ENCODE data around the gene EVL. TPM values are rescaled to one million over a fixed set of nuclear protein-coding genes. Genes with fewer than 3 reads are reported as not detected.

The EVL gene
- total RNA-seq, 2 experiments from 2014 or later, result 225 to 236 TPM

DNA sequence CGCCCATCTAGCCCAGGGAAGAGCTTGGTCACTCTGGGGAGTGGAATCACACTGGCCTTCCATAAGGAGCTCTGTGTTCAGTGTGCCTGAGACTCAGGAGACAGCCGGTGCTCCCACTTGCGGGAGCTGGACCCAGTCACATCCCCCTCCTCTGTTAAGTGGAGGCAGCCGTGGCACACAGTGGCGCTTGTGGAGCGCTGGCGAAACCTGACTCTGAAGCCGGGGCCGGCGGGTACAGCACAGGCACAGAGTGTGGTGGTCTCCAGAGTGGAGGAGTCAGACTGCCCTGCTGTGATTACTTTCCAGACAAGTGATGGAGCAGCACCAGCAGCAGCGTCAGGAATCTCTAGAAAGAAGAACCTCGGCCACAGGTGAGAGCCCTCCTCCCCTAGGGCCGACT is 61.2 kb downstream of the EVL start:
- H3K27ac Mint-ChIP-seq, result no peak overlapping the region
- peaks cover 19% of the 10 kb centered on the region for H3K36me3 Mint-ChIP-seq
- H3K27me3 Mint-ChIP-seq, result no peaks in the 10 kb centered on the region
- H3K9me3 Mint-ChIP-seq, result no peaks in the 10 kb centered on the region
- no peak for DNase-seq
- peaks cover 6% of the 10 kb centered on the region for H3K4me1 Mint-ChIP-seq
- H3K4me3 Mint-ChIP-seq, result no peak overlapping the region

DNA sequence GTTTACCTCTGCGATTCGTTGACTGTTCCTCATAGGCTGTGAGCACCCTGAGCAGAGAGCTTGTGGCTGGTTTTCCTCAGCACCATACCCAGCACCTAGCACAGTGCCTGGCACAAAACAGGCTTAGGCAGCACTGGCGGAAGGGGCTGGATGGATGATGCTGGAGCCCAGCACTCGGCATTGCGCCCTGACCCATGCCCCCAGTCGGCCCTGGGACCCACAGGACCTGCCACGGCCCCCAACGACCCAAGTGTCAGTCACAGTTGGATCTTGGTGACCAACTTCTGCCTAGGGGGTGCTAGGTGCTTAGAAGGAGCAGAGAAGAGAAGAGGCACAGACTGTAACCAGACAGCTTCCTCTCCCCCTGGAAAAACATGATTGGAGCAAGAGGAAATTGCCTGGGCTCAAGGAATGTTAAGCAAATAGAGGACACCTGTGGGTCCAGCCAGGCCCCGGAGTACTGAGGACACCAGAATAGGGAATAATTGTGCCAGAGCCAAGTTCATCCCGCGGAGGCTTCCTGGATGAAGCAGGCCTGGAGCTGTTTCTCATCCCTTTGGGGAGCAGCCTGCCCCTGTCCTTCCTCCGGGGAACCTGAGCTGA is 62.7 kb downstream of the EVL start:
- no peak for DNase-seq
- peaks cover 20% of the 10 kb centered on the region for H3K36me3 Mint-ChIP-seq
- H3K27me3 Mint-ChIP-seq, result no peaks in the 10 kb centered on the region
- H3K27ac Mint-ChIP-seq, result peak overlapping the region; percentile 18
- H3K4me3 Mint-ChIP-seq, result no peak overlapping the region
- peaks cover 2% of the 10 kb centered on the region for H3K4me1 Mint-ChIP-seq
- H3K9me3 Mint-ChIP-seq, result no peaks in the 10 kb centered on the region

- Mint-ChIP-seq H3K36me3 (peaks cover 21% of the 10 kb centered on the region), H3K4me3 (no peak overlapping the region), H3K27ac (no peak overlapping the region), H3K27me3 (no peaks in the 10 kb centered on the region), H3K4me1 (no peaks in the 10 kb centered on the region), H3K9me3 (no peaks in the 10 kb centered on the region)
- no peak for DNase-seq
These were observed 63.5 kb downstream of the EVL start for GRCh38 chr14:100128688-100129087.

DNA sequence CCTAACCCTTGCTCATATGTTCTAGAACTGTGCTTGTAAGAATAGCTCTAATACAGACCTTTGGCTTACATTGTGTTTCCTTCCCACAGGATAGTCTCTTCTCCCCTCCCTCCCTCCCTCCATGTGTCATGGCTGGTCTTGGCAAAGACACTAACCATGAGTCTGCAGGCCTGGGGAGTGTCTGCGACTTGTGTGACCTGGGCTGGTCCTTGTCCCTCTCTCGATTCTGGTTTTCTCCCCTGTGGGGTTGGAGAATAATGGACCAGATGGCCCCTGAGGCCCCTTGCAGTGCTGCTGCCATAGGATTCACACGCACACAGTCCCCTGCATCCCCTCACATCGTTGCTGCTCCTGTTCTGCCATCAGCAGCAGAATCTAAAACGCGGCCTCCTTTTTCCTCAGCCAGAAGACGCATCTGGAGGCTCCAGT is 64.0 kb downstream of the EVL start:
- peaks cover 21% of the 10 kb centered on the region for H3K36me3 Mint-ChIP-seq
- H3K9me3 Mint-ChIP-seq, result no peaks in the 10 kb centered on the region
- no peaks in the 10 kb centered on the region for H3K27me3 Mint-ChIP-seq
- no peak for DNase-seq
- H3K4me3 Mint-ChIP-seq, result no peak overlapping the region
- H3K4me1 Mint-ChIP-seq, result no peaks in the 10 kb centered on the region
- peak overlapping the region; percentile 29 for H3K27ac Mint-ChIP-seq

GRCh38 chr14:100130521-100130920 is 65.3 kb downstream of the EVL start:
- H3K27me3 Mint-ChIP-seq, result no peaks in the 10 kb centered on the region
- no peaks in the 10 kb centered on the region for H3K9me3 Mint-ChIP-seq
- peaks cover 19% of the 10 kb centered on the region for H3K36me3 Mint-ChIP-seq
- no peak for DNase-seq
- H3K27ac Mint-ChIP-seq, result peak overlapping the region; percentile 21
- H3K4me1 Mint-ChIP-seq, result no peaks in the 10 kb centered on the region
- H3K4me3 Mint-ChIP-seq, result no peak overlapping the region

DNA sequence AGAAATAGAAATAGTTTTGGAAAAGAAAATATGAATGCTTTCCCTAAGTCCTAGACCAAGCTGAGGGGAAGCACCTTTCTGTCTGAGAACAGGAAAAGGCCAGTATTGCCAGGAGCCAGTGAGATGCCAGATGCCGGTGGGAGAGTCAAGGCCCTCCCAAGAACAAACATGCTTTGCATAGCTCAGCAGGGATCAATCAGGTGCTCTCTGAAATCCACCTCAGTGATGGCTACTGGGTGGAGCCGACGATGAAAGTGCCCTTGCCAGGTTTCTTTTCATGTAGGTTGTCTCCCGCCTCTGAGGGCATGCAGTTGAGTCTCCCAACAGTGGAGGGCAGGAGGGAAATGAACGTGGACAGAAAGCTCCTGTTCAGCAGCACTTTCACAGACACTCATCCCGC is 66.0 kb downstream of the EVL start:
- no peaks in the 10 kb centered on the region for H3K27me3 Mint-ChIP-seq
- H3K4me3 Mint-ChIP-seq, result no peak overlapping the region
- no peaks in the 10 kb centered on the region for H3K4me1 Mint-ChIP-seq
- peak overlapping the region; percentile 21 for H3K27ac Mint-ChIP-seq
- H3K36me3 Mint-ChIP-seq, result peaks cover 22% of the 10 kb centered on the region
- no peaks in the 10 kb centered on the region for H3K9me3 Mint-ChIP-seq
- DNase-seq, result no peak

DNA sequence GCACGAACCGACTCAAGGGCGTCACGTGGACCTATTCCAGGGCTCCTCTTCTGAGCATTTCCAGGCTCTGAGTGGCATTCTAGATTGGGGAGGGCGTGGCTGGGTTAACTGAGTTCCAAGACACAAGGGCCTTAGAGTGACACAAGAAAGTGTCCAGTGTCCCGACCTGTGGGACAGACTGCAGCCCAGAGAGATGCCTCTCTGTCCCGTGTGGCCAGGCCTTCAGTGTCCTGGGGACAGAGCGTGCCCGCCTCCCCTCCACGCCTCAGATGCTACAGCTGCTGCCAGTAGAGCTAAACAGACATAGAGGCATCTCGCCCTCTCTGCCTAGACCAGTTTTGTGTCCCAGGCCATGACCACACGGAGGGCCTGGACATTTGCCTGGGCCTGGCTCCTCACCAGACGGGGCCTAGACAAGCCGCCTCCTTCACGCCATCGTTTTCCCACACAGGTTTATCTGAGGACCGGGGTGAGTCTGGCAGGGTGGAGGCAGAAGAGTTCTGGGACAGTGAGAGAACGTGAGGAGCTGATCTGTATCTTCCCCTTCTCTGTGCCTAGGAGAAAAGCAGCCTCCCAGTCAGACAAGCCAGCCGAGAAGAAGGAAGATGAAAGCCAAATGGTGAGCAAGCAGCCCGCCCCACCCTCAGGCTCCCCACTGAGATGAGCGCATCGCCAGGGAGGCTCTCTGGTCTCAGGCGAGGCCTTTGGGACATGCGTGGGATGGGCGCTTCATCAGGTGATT is 67.1 kb downstream of the EVL start:
- Mint-ChIP-seq H3K9me3 (no peaks in the 10 kb centered on the region), H3K4me1 (no peaks in the 10 kb centered on the region), H3K27me3 (no peaks in the 10 kb centered on the region), H3K4me3 (no peak overlapping the region), H3K36me3 (peaks cover 23% of the 10 kb centered on the region), H3K27ac (peak overlapping the region; percentile 48)
- DNase-seq, result no peak

DNA sequence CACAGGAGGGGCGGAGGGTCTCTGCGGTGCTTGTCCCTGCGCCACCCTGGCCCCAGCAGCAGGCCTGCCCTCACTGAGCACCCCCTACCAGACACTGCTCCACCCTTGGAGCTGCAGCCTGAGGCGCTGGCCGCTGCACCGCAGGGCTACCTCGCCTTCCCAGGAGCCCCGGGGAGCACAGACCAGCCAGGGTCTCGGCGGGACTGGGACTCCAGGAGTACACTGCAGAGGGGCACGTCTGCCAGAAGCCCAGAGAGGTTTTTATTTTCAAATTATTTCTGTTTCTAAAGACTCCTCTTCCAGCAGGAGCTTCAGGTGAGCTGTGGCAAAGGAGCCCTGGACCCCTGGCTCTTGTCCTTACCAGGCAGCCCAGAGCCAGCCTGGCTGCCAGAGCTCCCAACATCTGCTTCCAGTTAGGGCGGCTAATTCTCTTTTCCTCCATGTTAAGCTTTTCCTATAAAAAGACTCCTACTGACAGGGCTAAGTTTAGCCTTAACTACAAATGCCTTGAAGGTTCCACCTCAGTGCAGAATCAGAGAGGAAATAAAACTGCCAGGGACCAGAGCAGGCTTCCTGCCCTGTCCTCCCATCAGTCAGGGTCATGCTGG is 67.8 kb downstream of the EVL start:
- Mint-ChIP-seq H3K27me3 (no peaks in the 10 kb centered on the region), H3K9me3 (no peaks in the 10 kb centered on the region), H3K4me3 (no peak overlapping the region), H3K4me1 (no peaks in the 10 kb centered on the region), H3K36me3 (peaks cover 23% of the 10 kb centered on the region), H3K27ac (peak overlapping the region; percentile 49)
- DNase-seq, result no peak

DNA sequence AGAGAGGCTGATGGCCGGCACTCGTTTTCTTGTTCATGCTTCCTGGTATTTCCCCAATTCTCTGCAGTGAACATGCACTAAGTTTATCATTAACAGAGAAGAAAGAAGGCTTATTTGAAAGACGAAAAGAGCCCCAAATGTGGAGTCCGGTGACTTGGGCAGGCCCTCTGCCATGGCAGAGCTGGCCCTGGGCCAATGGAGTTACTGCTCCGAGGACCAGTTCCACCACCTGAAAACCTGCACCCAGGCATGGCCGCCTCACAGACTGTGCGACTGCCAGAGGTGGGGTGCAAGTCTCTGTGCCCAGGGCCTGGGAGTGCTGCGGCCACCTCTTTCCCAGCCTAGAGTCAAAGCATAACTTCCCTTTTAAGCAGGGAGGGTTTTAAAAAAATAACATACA is 69.4 kb downstream of the EVL start:
- H3K27me3 Mint-ChIP-seq, result no peaks in the 10 kb centered on the region
- H3K27ac Mint-ChIP-seq, result peak overlapping the region; percentile 38
- no peak overlapping the region for H3K4me3 Mint-ChIP-seq
- no peak for DNase-seq
- peaks cover 4% of the 10 kb centered on the region for H3K4me1 Mint-ChIP-seq
- H3K9me3 Mint-ChIP-seq, result no peaks in the 10 kb centered on the region
- H3K36me3 Mint-ChIP-seq, result peaks cover 25% of the 10 kb centered on the region

DNA sequence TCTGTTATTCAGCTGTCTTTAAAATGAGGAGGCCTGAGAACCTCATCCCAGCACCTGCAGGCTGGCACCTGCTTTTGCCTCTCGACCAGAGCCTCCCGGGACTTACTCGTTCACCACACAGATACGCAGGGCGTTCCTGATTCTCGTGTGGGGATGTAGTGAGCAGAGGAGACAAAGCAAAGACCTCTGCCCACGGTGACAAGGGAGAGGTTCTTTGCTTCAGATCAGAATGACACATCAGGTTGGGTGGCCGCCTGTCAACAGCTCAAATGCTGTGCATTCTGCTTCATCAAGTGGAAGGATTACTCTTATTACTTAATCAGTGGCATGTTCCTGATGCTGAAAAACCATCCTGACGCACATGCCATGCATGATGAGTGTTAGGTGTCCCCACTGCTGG is 69.9 kb downstream of the EVL start:
- Mint-ChIP-seq H3K36me3 (peaks cover 24% of the 10 kb centered on the region), H3K9me3 (no peaks in the 10 kb centered on the region), H3K27me3 (no peaks in the 10 kb centered on the region), H3K4me1 (peaks cover 8% of the 10 kb centered on the region), H3K27ac (no peak overlapping the region), H3K4me3 (no peak overlapping the region)
- DNase-seq, result no peak

DNA sequence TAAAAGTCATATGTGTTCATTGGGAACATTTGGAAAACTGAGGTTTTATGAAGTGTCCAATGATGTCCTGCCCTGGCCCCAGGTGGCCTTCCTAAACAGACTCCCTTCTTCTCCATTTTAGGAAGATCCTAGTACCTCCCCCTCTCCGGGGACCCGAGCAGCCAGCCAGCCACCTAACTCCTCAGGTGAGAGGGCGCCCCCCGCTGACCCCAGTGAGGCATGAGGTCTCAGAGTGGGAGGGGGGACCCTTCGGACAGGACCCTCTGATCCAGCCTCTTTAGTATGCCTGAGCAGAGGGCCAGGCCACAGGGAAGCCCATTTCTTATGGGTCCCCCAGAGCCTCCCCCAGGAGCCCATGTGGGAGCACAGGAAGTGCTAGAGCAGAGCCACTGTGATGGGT is 70.6 kb downstream of the EVL start:
- Mint-ChIP-seq H3K27ac (peak overlapping the region; percentile 42), H3K9me3 (no peaks in the 10 kb centered on the region), H3K27me3 (no peaks in the 10 kb centered on the region), H3K4me1 (peaks cover 8% of the 10 kb centered on the region), H3K4me3 (no peak overlapping the region), H3K36me3 (peaks cover 23% of the 10 kb centered on the region)
- DNase-seq, result no peak

- Mint-ChIP-seq H3K36me3 (peaks cover 20% of the 10 kb centered on the region), H3K4me1 (peaks cover 9% of the 10 kb centered on the region), H3K9me3 (no peaks in the 10 kb centered on the region), H3K27me3 (no peaks in the 10 kb centered on the region), H3K27ac (no peak overlapping the region), H3K4me3 (no peak overlapping the region)
- DNase-seq, result no peak
These were observed 72.0 kb downstream of the EVL start for GRCh38 chr14:100137173-100137572.

- H3K27ac Mint-ChIP-seq, result peak overlapping the region; percentile 38
- H3K4me3 Mint-ChIP-seq, result no peak overlapping the region
- peaks cover 10% of the 10 kb centered on the region for H3K4me1 Mint-ChIP-seq
- H3K36me3 Mint-ChIP-seq, result peaks cover 18% of the 10 kb centered on the region
- H3K9me3 Mint-ChIP-seq, result no peaks in the 10 kb centered on the region
- DNase-seq, result no peak
- no peaks in the 10 kb centered on the region for H3K27me3 Mint-ChIP-seq
These were observed 73.0 kb downstream of the EVL start for GRCh38 chr14:100138082-100138787.

DNA sequence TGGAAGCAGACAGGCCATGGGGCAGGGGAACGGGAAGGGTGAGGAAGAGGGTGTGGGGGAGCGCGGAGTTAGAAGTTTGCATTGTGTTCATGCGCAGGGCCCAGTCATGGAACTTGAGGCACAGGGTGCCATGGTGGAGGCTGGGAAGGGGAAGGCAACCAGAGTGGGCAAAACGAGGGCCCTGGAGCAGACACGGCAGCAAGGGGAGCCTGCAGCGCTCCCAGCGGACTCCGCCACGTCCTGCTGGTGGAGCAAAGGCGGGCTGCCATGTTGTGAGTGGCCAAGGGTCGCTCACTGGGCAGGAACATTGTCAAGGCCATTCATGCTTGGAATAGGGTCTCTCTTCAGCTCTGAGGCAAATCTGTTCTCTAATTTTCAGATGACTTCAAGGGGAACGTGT is 73.7 kb downstream of the EVL start:
- H3K36me3 Mint-ChIP-seq, result peaks cover 15% of the 10 kb centered on the region
- DNase-seq, result no peak
- H3K4me3 Mint-ChIP-seq, result no peak overlapping the region
- H3K27ac Mint-ChIP-seq, result peak overlapping the region; percentile 32
- H3K9me3 Mint-ChIP-seq, result no peaks in the 10 kb centered on the region
- H3K27me3 Mint-ChIP-seq, result no peaks in the 10 kb centered on the region
- H3K4me1 Mint-ChIP-seq, result peaks cover 10% of the 10 kb centered on the region

DNA sequence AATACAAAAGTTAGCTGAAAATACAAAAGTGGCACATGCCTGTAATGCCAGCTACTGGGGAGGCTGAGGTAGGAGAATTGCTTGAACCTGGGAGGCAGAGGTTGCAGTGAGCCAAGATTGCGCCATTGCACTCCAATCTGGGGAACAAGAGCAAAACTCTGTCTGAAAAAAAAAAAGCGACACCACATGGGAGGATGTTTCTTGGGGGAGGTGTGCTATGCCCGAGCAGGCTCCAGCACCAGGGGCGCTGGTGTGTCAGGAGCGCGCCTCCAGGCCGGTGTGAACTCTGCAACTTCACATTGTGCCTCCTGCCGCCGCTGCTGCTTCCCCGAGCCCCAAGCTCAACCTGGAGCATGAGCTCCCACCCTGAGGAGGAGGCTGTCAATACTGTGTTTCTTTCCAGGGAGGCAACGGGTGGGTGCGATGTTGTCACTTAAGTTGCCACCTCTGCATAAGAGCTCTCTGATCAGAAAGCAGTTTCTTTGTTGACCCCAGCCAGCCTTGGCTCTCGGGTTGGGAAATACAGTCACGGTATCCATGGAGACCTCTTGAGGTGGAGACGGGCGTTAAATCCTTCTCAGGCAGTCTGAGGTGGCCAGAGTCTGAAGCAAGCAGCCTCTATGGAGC is 75.3 kb downstream of the EVL start:
- Mint-ChIP-seq H3K9me3 (no peaks in the 10 kb centered on the region), H3K4me3 (no peak overlapping the region), H3K27ac (no peak overlapping the region), H3K36me3 (peaks cover 12% of the 10 kb centered on the region), H3K4me1 (peaks cover 10% of the 10 kb centered on the region), H3K27me3 (no peaks in the 10 kb centered on the region)
- DNase-seq, result no peak
